HL-60/S4 (cell line): ENCODE results near the gene ARHGAP33.

Experiments used
- in situ Hi-C: fragments of 300-500 bp; cut with MboI; formaldehyde crosslinking; loops from 2 replicates; pipeline ENCODE4 v1.14.3; 2022; ENCODE audit warnings: low sequenced_read_pairs

The ARHGAP33 gene

DNA sequence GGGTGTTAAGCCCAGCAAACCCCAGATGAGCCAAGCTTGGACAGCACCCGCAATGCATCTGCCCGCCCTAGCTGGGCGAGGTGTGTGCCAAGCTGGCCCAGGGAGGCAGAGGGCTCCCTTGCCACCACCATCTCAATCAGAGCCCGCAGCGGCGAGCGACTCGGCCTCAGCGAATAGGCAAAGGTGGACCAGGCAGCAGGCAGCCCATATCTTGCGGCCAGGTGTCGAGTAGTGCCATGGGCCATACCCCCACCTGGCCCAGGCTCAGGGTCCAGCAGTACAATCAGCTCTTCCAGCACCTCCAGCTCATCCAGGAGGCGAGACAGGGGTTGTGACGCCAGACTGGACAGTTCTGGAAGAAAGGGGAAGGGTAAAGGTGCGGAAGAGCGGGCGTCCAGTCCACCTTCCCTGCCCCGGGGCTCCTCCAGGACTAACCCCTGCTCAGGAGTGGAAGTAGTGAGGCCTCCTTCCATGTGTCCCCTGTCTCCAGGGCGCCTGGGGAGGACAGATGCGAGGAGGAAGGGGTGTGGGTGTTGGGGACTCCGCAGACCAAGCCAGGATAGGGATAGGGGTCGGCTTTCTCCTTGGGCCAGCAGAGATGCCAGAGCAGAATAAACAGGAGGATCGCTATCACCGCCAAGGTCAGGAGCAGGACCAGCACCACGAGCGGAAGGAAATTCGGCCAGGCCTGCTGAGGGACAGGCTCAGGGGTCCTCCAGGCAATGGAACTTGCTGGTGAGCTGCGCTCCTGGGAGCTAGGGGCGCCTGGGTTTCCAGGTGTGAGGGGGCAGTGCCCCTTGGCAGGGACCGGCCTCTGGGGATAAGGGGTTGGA lies 35.9 kb upstream of the ARHGAP33 start:
- in situ Hi-C loops, result no loop called here

DNA sequence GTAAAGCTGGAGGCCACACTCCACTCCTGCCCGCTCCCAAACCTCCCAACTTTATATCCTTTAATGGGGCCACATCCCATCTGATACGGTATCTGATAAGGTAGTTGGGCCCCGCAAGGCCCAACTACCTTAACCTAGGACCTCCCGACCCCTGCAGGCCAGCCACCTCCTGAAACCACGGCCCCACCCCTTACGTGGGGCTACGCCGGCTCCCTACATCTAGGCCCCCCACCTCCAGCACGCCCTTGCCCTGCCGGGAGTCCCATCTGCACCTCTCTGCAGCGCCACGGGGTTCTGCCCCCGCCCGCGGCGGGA lies 35.3 kb upstream of the ARHGAP33 start:
- in situ Hi-C loops, result no loop called here

DNA sequence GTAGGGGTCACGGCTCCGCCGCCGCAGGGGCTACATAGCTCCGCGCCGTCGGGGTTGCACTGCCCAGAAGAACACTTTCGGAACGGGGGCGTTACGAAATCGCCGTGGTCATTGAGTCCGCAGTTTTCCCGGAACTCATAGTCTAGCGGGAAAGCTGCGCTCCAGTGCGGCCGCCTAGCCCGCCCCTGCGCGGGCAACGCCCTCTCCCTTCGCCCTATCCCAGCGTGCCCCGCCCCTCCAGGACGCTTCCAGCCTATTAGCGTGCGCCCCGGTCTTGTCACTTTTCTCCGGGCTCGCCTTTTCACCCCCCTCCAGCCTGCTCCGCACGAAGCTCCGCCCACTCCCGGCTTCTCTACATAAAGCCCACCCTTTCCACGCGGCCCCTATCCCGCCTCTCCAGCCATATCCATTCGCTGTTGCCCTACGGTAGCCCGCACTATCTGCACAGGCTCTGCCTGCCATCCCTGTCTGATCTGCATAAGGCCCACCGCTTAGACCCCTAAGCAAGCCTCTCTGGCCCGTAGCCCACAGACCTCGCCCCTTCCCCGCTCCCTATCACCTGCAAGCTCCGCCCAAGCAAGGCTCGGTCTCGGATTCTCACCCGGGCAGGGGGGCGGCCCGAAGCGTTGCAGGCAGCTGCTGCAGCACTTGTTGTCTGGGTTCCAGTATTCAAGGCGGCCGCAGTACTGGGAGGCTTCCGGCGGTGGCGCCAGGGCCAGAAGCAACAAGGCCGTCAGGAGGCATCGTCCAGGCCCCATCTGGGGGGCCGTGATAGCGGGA lies 34.8 kb upstream of the ARHGAP33 start:
- in situ Hi-C loops, result no loop called here

DNA sequence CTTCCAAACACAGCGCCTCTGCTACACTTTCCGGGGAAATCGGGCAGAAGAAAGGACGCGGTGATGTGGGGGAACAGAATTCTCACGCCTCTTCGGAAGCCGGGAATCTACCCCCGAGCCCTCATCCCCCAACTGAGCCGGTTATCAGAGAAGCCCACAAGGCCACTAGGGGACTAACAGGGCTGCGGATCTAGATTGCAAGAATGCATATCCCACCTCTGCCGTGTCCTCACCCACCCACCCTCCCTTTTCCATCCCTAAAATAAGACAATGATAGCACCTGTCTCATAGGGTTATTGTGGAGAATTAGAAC lies 34.2 kb upstream of the ARHGAP33 start:
- in situ Hi-C loops, result no loop called here

DNA sequence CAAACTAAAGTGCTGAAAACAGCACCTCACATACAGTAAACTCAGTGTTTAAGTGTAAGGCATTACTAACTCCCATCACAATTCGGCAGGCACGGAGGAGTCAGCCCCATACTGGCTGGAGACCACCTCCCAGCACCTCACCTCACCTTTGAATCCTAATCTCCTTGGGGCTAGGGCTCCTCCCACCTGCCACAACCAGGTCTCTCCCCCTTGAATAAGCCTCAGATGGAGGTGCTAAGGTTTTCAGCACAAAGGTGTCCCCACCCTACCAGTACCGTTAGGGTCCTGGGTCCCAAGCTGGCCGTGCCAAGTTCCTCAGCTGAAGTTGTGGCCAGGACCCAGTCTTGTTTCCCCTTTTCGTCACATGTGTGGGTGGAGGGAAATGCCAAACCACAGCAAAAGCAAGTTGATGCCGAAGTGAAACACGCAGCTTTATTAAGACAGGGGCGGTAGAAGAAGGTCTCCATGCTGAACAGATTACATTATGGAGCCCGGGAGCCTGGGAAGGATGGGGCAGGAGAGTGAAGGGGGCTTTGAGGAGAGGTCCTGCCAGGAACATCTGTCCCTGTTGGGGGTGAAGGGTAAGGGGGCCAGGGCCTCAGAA lies 33.1 kb upstream of the ARHGAP33 start, which contains the start of gene IGFLR1:
Gene IGFLR1 (minus strand): TSS at position 332 of the 604 bp plus-strand sequence. CDS start 1,272 bp downstream, outside the sequence.
- in situ Hi-C loops, result no loop called here

DNA sequence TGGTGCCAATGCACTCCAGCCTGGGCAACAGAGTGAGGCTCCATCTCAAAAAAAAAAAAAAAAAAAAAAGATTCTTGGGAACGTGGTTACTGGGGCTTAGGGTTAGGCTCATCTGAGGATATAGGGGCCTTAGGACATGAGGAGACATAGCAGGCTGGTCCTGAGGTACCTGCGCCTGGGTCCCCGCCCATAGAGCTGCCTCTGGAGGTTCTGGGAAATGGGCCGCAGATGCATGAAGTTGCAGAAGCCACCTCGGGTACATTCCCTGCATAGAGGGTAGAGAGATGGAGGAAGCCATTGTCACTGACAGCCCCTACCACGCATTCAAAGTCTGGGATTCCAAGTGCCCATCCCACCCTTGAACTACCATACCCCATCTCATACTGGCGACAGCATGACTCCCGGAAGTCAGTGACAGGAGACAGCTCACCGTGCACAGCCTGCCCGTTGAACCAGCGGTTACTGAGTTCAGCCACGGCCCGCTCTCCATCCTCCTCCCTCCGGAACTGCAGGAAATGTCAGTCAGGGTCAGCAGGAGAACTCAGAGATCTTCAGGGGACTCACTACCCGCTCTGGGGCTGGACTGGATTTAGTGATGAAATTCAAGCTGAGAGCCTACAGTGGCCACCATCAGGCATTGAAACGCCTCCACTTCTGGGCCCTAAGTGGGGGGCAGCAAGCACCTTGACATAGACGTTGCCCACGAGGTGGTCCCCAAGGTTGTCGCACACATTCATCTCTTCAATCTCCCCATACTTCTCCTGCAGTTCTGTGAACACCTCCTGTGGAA lies 31.5 kb upstream of the ARHGAP33 start:
- in situ Hi-C loops, result no loop called here

DNA sequence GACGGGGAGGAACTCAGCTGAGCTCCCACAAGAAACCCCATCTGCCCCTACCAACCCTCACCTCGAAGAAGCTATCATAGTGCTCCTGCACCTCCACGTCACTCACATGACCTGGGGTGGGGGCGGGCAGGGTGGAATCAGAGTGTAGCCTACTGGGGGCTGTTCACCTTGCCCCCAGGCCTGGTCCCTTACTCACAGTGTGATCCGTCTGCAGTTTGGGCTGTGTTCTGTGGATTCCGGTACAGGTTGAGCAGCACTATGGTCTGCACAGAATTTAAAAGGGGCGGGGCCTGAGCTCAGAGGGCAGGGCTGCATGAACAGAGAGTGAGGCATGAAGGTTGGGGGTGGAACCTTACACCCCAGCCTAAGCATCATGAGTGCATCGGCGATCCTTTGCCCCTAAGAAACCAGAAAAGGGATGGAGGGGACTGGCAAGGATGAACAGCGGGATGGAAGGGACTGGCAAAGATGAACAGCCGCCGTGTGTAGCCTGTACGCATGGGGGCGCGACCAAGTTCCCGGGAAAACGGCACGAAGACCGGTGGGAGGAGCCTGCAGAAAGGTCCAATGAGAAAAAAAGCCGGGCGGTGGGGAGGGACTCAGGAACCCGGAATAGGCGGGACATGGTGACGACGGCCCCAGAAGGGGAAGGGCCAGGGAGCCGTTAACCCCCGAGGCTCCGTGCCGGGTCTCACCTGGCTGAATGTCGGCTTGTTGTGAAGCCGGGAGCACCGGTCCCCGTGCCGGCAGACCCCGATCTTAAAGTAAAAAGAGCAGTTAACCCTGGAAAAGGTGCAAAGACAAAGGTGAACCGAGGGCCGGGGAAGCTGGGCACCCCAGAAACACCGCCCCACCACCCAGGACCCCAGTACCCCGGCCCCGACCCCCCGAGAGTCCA lies 30.7 kb upstream of the ARHGAP33 start:
- in situ Hi-C loops, result no loop called here

DNA sequence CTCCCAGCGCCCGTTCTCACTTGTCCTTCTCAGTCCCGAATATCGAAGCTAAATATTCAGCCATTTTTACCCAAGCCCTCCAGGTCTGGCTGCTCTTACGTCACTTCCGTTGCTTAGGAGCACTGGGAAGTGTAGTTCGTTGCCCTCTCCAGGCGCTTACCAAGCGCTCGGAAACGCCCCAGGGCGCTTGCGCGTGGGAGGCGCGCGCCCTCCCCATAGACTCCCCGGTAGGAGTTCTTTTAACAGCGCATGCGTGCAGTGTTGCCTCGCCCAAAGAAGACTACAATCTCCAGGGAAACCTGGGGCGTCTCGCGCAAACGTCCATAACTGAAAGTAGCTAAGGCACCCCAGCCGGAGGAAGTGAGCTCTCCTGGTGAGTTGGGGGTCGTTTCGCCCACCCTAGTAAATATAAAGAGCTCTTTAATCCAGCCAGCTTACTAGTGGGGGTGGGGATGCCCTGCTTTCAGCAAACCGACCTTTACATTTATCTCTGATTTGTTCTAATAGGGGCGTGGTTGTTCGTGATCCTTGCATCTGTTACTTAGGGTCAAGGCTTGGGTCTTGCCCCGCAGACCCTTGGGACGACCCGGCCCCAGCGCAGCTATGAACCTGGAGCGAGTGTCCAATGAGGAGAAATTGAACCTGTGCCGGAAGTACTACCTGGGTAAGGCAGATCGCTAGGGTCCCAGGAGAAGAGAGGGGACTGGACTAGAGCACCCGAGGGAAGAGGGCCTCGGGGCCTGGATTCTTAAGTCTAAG lies 29.9 kb upstream of the ARHGAP33 start, which contains the start of the genes PSENEN and U2AF1L4:
Gene PSENEN (plus strand): TSS at position 324 of the 759 bp plus-strand sequence. CDS start 280 bp downstream, at position 604.
Gene U2AF1L4 (minus strand): TSS at position 91 of the 759 bp plus-strand sequence. CDS start 27 bp downstream, at position 64.
- in situ Hi-C loops, result no loop called here

DNA sequence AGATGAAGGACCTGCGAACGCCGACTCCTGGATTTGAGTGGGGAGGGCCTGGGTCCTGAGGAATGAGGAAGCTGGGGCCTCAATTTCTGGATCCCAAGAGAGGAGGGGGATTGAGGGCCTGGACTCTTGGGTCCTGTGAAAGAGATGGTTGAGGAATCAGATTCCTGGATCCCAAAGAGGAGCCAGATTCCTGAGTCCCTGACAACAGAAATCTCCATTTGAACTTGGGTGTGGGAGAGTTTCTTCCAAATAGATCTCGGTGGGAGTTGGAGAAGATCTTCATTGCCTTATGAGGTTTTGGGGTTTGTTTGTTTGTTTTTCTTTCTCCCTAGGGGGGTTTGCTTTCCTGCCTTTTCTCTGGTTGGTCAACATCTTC lies 29.3 kb upstream of the ARHGAP33 start:
- in situ Hi-C loops, result no loop called here

DNA sequence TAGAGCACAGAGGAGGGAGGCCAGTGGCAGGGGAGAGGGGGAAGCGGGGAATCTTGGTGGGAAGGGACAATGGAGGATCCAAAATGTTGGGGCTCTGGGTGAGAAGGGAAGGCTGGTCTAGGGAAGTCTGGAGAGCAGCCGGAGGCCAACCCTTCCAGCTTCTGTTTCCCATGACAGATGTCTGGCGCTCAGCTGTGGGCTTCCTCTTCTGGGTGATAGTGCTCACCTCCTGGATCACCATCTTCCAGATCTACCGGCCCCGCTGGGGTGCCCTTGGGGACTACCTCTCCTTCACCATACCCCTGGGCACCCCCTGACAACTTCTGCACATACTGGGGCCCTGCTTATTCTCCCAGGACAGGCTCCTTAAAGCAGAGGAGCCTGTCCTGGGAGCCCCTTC lies 28.8 kb upstream of the ARHGAP33 start:
- in situ Hi-C loops, result no loop called here

DNA sequence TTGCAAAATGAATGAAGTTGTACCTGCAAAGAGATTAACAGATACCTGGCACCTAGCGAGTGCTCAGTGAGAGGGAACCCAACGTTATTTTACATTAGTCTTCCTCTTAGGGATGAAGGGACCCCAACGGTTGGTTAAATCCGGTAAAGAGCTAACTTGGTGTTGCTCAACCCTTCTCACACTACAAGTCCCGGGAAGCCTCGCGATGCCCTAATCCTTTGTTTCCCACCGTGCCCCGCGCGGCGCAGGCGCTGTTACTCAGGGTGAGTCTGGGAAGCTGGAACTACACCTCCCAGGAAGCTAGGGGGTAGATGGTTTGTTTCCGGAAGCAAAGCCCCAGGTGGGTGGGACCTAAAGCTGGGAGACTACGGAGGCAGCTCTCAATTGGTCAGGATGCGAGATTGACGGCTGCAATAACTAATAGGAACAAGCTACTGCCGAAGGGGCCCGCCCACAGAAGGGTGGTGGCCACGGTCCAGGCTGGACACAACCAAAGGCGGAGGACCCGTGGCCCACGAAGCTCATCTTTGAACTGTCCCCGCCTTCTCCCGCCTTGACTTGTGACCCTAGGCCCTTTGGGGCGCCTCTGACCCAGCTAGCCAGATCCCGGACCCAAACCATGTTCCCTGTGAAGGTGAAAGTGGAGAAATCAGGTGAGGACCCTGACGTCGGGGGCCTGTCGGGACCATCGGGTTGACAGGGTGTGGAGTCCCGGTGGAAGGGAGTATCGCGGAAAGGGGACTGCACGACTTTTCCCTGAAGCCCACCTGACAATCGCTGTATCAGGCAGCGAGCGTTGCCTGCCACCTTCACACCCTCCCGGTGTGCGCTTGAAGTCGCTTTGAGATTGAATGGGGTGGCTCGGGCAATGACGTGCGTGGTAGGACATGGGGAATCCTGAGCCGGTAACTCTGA lies 27.0 kb upstream of the ARHGAP33 start, which contains the start of gene LIN37:
Gene LIN37 (plus strand): TSS at position 471 of the 915 bp plus-strand sequence. CDS start 149 bp downstream, at position 620.
- in situ Hi-C loops, result no loop called here

DNA sequence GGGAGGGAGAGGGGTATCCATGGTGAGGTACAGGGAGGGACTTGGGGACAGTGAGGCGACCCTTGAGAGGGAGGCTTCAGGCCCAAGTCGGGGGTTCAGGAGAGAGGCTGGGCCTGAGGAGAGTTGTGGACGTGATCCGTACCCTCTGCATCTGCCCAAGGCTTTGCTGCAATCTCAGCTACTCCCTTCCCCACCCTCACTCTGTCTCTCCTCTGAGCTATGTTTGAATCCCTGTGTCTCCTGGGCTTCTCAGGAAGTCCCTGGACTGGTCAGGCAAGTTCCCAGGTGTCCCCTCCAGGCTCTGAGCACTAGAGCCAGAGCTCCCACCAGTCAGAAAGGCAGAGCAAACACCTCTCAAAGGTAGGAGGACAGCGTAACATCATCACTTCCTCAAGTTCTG lies 25.2 kb upstream of the ARHGAP33 start:
- in situ Hi-C loops, result no loop called here

DNA sequence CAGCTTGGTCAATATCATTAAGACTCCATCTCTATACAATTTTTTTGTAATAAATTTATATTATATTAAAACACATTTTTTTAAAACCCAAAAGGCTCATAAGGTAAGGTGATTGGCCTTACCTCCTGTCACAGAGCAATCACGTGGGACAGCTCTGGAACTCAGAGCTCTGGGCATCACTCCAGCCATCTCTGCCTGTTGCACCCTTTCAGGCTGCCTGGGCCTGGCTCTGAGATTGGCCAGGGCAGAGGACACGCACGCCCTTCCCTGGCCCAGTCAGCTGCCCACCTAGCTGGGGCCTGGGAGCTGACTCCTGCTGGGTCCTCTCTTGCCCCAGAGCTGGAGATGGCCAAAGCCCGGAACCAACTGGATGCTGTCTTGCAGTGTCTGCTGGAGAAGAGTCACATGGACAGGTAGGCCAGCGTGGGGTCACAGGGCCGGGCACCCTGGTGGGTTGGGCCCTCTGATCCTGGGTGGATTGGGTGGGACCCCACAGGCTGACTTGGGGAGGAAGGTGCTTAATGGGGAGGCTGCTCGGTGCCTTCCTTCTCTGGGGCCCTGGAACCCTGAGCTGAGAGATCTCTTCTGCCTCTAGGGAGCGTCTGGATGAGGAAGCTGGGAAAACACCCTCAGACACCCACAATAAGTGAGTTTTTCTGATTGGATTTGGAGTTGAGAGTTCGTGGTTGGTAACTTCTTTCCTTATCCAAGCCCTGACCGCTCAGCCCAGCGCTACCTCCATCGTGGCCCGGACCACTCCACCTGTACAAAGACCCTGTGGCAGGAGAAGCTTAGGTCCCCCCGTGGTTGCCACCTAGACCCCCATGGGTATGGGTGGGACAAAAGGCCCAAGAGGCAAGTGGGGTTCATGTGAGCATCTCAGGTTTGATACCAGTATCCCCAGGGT lies 23.3 kb upstream of the ARHGAP33 start:
- in situ Hi-C loops, result no loop called here

DNA sequence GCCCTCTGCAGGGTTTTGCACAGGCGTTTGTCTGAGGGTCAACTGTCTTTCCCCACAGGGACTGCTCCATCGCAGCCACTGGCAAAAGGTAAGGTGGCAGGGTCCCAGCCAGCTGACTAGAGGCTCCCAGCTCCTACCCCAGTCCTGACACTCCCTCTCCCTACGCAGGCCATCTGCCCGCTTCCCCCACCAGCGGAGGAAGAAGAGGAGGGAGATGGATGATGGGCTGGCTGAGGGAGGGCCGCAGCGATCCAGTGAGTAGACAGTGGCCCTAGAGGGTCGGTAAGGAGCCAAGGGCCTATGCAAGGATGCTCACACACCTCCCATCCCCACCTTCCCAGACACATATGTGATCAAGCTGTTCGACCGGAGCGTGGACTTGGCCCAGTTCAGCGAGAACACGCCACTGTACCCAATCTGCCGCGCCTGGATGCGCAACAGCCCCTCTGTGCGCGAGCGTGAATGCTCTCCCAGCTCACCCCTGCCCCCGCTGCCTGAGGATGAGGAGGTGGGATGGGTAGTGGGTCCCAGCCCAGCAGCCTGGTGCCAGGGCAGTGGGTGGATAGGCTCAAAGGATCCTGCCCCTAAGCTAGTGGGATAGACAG lies 22.5 kb upstream of the ARHGAP33 start:
- in situ Hi-C loops, result no loop called here

DNA sequence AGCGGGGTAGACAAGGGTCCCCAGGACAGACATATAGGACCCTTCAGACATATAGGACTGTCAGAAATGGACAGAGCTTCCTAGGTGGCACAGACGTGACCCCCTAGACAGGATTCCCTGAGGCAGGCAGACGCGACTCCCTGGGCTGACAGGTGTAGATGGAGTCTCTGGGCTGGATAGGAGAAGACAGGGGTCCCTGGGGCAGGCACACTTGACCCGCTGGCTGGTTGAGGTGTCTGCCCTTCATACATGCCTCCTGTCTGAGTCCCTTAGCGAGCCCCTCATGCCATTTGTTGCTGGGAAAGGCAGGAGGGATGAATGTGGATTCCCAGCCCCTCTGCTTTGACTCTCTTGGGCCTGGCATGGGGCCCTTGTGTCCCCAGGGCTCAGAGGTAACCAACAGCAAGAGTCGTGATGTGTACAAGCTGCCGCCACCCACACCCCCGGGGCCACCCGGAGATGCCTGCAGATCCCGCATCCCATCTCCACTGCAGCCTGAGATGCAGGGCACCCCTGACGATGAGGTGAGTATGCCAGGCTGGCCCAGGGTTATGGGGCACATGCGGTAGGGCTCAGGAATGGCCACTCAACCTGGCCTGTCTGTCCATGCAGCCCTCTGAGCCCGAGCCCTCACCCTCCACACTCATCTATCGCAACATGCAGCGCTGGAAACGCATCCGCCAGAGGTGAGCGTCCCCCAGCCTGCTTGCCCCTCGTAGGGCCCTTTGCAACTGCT lies 21.6 kb upstream of the ARHGAP33 start:
- in situ Hi-C loops, result no loop called here
